Measurements from ENCODE around the gene IRGC. TPM values are rescaled to one million over a fixed set of nuclear protein-coding genes. Genes with fewer than 3 reads are reported as not detected.

The IRGC gene
- total RNA-seq, 1 experiment from 2014 or later, result not detected

GRCh38 chr19:43768273-43769050 is 52.6 kb downstream of the IRGC start (continued):
- no peak for TF ChIP-seq E2F4 (CRISPR knock-in tag; IDR thresholded peaks at IDR 0.05; ENCODE audit: borderline replicate concordance, low read depth)
- TF ChIP-seq USF1 (CRISPR knock-in tag; IDR thresholded peaks at IDR 0.05), result no peak
- TF ChIP-seq NR1H2 (CRISPR knock-in tag; IDR thresholded peaks at IDR 0.05), result no peak
- TF ChIP-seq ZNF416 (CRISPR knock-in tag; IDR thresholded peaks at IDR 0.05), result no peak
- TF ChIP-seq FOXK1 (CRISPR knock-in tag; IDR thresholded peaks at IDR 0.05), result no peak
- TF ChIP-seq MLX (CRISPR knock-in tag; IDR thresholded peaks at IDR 0.05), result no peak
- no peak for TF ChIP-seq RELA (CRISPR knock-in tag; IDR thresholded peaks at IDR 0.05; ENCODE audit: borderline replicate concordance)
- TF ChIP-seq ETV6 (CRISPR knock-in tag; IDR thresholded peaks at IDR 0.05), result no peak
- no peak for TF ChIP-seq TEAD1 (CRISPR knock-in tag; IDR thresholded peaks at IDR 0.05)
- TF ChIP-seq ZNF425 (CRISPR knock-in tag; conservative IDR thresholded peaks at IDR 0.05), result no peak
- TF ChIP-seq ZNF512 (CRISPR knock-in tag; IDR thresholded peaks at IDR 0.05; ENCODE audit: borderline replicate concordance), result no peak

- no peak for ATAC-seq
- TF ChIP-seq USF2 (CRISPR knock-in tag; IDR thresholded peaks at IDR 0.05) (no peak), FOXK1 (CRISPR knock-in tag; IDR thresholded peaks at IDR 0.05) (no peak), CREM (CRISPR knock-in tag; IDR thresholded peaks at IDR 0.05) (no peak), ESRRA (CRISPR knock-in tag; IDR thresholded peaks at IDR 0.05; ENCODE audit: borderline replicate concordance) (no peak), ATF2 (CRISPR knock-in tag; IDR thresholded peaks at IDR 0.05; ENCODE audit: borderline replicate concordance, low read depth) (no peak), AR (CRISPR knock-in tag; IDR thresholded peaks at IDR 0.05) (no peak), FOXP1 (CRISPR knock-in tag; IDR thresholded peaks at IDR 0.05; ENCODE audit: borderline replicate concordance) (no peak), ETV6 (CRISPR knock-in tag; IDR thresholded peaks at IDR 0.05) (no peak), GRHL2 (CRISPR knock-in tag; IDR thresholded peaks at IDR 0.05; ENCODE audit: insufficient replicate concordance, severe bottlenecking) (no peak), ZNF138 (CRISPR knock-in tag; conservative IDR thresholded peaks at IDR 0.05) (no peak), ERG (CRISPR knock-in tag; IDR thresholded peaks at IDR 0.05) (no peak), TP53 (CRISPR knock-in tag; IDR thresholded peaks at IDR 0.05) (no peak)
- H3K36me3 Mint-ChIP-seq, result no peaks in the 10 kb centered on the region
- ChIA-PET CTCF (interaction anchor here (0.8 to 5.3 kb wide), 5 partner anchors 10 to 101 kb away, joined by 3 to 76 read pairs (median 9); partner anchors contain the start of gene SMG9), POLR2A (no interaction called here)
- H3K4me3 Mint-ChIP-seq, result no peak overlapping the region
- H3K27ac Mint-ChIP-seq, result no peak overlapping the region
- no peak for DNase-seq (ENCODE audit: low spot score)
- H3K4me1 Mint-ChIP-seq, result peaks cover 19% of the 10 kb centered on the region
- H3K27me3 Mint-ChIP-seq (ENCODE audit: low read depth), result peaks cover 50% of the 10 kb centered on the region
- H3K9me3 Mint-ChIP-seq, result no peaks in the 10 kb centered on the region
These were observed 53.4 kb downstream of the IRGC start for GRCh38 chr19:43769256-43769655.
